ENCODE results near the gene ZSCAN10.
A peak's percentile ranks its signal among the peaks of the same experiment; 100 is the strongest.

The ZSCAN10 gene

DNA sequence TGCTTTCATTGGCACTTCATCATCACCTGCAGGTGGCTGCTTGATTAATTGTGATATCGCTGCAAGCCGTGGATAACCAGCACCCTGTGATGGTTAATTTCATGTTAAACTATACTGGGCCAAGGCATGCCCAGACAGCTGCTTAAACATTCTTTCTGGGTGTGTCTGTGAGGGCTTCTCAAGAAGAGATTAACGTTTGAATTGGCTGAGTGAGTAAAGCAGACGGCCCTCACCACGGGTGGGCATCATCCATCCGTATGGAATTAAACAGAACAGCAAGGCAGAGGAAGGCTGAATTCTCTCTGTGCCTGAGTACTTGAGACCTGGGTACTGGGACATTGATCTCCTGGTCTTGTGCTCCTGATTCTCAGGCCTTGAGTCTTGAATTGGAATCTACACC is 28.7 kb upstream of the ZSCAN10 start:
- H3K27me3 Mint-ChIP-seq = no peaks in the 10 kb centered on the region
- no peak for ATAC-seq (replicated peaks; ENCODE audit: extremely low read depth, poor library complexity, severe bottlenecking)
- H3K27ac Mint-ChIP-seq (ENCODE audit: low read depth) = no peak overlapping the region
- H3K9me3 Mint-ChIP-seq = no peaks in the 10 kb centered on the region
- peaks cover 48% of the 10 kb centered on the region for H3K4me1 Mint-ChIP-seq
- peak overlapping the region; percentile 54 for H3K4me3 Mint-ChIP-seq
- H3K36me3 Mint-ChIP-seq (ENCODE audit: insufficient read depth) = peaks cover 19% of the 10 kb centered on the region
- DNase-seq (ENCODE audit: low spot score in 2 of 2) = no peak

DNA sequence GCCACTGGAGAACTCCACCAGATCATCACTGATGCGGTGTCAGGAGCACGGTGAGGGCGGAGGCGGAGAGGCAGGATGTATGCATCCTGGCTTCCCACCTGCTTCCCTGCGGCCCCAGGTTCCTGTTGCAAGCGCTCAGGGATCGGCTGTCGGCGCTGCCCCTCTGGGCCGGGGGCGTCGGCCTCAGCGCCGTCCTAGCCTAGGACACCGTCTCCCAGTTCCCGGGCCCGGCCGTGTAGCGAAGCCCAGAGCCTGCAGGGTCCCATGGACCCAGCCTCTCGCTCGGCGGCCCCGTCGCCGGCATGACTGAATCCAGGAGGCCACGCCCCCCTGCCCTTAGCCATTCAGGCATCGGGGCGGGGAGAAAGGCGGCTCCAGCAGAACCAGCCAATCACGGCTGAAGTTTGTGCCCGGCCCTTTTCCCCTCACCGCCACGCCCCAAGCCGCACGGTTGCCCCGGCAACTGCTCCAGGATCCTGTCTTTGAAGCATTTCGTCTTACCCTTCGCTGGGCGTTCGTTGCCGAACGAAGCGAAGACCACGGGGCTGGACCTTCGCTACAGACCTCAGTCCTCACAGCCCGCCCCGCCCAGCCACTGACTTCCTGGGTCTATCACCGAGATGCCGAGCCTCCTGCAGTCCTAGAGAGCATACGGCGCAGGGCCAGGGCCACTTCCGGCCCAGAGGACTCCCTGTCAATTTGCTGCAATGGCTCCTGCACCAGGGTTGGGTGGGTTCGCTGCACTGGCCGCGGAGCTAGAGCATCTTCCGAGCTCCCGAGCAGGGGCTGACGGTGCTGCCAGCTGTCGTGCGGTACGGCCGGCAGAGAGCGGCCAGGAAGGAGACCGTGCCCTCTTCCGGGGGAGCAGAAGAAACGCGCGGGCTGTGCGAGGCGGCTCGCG is 25.1 kb upstream of the ZSCAN10 start:
- DNase-seq (ENCODE audit: low spot score in 2 of 2) (peak; percentile 91 to 93), ATAC-seq (replicated peaks; ENCODE audit: extremely low read depth, poor library complexity, severe bottlenecking) (peak; percentile 89)
- H3K36me3 Mint-ChIP-seq (ENCODE audit: insufficient read depth) = peaks cover 10% of the 10 kb centered on the region
- H3K9me3 Mint-ChIP-seq = no peaks in the 10 kb centered on the region
- H3K27me3 Mint-ChIP-seq = no peaks in the 10 kb centered on the region
- peaks cover 39% of the 10 kb centered on the region for H3K4me1 Mint-ChIP-seq
- H3K4me3 Mint-ChIP-seq = peak overlapping the region; percentile 96
- peak overlapping the region; percentile 91 for H3K27ac Mint-ChIP-seq (ENCODE audit: low read depth)

DNA sequence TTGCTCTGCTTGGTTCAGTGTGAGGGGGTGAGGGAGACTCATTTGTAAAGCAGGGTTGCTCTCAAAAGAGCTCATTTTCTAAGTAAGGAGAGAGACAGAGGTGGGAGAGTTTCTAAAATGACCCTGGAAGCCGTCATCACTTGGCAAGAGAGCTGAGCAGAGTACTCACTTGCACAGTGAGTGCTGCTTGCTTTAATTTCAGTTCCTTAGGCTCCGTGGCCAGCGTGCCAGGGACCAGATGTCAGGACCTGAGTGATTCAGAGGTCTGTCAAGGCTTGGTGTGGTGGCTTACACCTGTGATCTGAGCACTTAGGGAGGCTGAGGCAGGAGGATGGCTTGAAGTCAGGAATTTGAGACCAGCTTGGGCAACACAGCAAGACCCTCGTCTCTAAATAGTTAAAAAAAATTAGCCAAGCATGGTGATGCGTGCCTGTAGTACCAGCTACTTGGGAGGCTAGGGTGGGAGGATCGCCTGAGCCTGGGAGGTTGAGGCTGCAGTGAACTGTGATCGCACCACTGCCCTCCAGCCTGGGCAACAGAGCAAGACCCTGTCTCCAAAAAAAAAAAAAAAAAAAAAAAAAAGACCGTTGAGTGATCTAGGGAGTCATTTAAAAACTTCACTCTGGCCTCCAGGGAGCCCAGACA is 24.0 kb upstream of the ZSCAN10 start:
- no peaks in the 10 kb centered on the region for H3K9me3 Mint-ChIP-seq
- no peak for DNase-seq (ENCODE audit: low spot score in 2 of 2)
- H3K4me3 Mint-ChIP-seq = peak overlapping the region; percentile 96
- H3K27me3 Mint-ChIP-seq = no peaks in the 10 kb centered on the region
- peaks cover 27% of the 10 kb centered on the region for H3K4me1 Mint-ChIP-seq
- H3K27ac Mint-ChIP-seq (ENCODE audit: low read depth) = peak overlapping the region; percentile 91
- ATAC-seq (replicated peaks; ENCODE audit: extremely low read depth, poor library complexity, severe bottlenecking) = no peak
- H3K36me3 Mint-ChIP-seq (ENCODE audit: insufficient read depth) = peaks cover 10% of the 10 kb centered on the region

DNA sequence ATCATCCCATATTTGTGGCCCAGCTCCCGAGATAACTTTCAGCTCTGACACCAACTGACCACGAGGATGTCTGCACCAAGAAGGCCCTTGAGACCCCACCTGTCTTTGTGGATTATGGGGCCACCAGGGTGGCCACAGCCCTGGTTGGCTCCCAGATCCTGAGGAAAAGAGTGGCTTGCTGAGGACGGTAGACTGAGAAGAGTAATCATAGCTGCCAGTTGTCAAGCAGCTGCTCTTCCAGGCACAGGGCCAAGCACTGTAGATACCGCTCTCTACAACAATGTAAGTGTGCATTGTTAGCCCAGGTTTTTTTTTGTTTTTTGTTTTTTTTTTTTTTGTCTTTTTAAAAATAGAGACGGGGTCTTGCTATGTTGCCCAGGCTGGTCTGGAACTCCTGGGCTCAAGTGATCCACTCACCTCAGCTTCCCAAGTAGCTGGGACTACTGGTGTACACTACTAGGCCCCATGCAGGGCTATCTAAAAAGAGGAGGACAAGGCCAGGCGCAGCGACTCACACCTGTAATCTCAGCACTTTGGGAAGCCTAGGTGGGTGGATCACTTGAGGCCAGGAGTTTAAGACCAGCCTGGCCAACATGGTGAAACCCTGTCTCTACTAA is 22.9 kb upstream of the ZSCAN10 start:
- Mint-ChIP-seq H3K27ac (ENCODE audit: low read depth) (no peak overlapping the region), H3K4me1 (peaks cover 22% of the 10 kb centered on the region), H3K36me3 (ENCODE audit: insufficient read depth) (peaks cover 8% of the 10 kb centered on the region), H3K4me3 (no peak overlapping the region), H3K9me3 (no peaks in the 10 kb centered on the region), H3K27me3 (no peaks in the 10 kb centered on the region)
- DNase-seq (ENCODE audit: low spot score in 2 of 2) (no peak), ATAC-seq (replicated peaks; ENCODE audit: extremely low read depth, poor library complexity, severe bottlenecking) (no peak)

DNA sequence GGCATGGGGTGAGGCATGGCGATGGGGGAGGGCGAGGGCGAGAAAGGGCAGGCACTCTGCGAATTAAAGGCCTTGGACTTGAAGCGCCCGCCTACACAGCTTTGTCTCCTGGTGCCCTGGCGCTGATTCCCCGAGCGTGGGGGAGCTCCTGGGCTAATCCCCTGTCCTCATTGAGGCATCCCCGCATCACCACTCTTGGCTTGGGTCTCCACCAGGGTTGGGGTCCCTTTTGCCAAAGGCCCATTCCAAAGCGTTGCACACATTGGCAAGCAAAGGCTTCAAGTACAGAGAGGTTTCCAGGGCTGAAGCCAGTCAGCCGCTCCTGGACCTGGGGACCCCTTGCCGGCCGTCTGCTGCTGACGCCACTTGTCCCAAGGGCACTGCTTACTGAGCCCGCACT is 21.3 kb upstream of the ZSCAN10 start:
- DNase-seq (ENCODE audit: low spot score in 2 of 2) (no peak), ATAC-seq (replicated peaks; ENCODE audit: extremely low read depth, poor library complexity, severe bottlenecking) (no peak)
- H3K27ac Mint-ChIP-seq (ENCODE audit: low read depth) = no peak overlapping the region
- no peaks in the 10 kb centered on the region for H3K9me3 Mint-ChIP-seq
- no peaks in the 10 kb centered on the region for H3K27me3 Mint-ChIP-seq
- H3K4me3 Mint-ChIP-seq = no peak overlapping the region
- H3K36me3 Mint-ChIP-seq (ENCODE audit: insufficient read depth) = peaks cover 7% of the 10 kb centered on the region
- H3K4me1 Mint-ChIP-seq = peaks cover 15% of the 10 kb centered on the region

DNA sequence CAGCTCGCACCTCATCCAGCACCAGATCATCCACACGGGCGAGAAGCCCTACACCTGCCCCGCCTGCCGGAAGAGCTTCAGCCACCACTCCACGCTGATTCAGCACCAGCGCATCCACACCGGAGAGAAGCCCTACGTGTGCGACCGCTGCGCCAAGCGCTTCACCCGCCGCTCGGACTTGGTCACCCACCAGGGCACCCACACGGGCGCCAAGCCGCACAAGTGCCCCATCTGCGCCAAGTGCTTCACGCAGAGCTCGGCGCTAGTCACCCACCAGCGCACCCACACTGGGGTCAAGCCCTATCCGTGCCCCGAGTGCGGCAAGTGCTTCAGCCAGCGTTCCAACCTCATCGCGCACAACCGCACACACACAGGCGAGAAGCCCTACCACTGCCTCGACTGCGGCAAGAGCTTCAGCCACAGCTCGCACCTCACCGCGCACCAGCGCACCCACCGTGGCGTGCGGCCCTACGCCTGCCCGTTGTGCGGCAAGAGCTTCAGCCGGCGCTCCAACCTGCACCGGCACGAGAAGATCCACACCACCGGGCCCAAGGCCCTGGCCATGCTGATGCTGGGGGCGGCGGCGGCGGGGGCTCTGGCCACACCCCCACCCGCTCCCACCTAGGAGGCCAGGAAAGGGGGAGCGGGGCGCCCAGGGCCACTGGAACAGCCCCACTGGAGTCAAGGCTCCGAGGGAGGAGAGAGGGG is 20.8 kb upstream of the ZSCAN10 start:
- Mint-ChIP-seq H3K27ac (ENCODE audit: low read depth) (no peak overlapping the region), H3K36me3 (ENCODE audit: insufficient read depth) (peaks cover 7% of the 10 kb centered on the region), H3K4me1 (peaks cover 11% of the 10 kb centered on the region), H3K27me3 (no peaks in the 10 kb centered on the region), H3K9me3 (no peaks in the 10 kb centered on the region), H3K4me3 (no peak overlapping the region)
- no peak for ATAC-seq (replicated peaks; ENCODE audit: extremely low read depth, poor library complexity, severe bottlenecking)
- no peak for DNase-seq (ENCODE audit: low spot score in 2 of 2)

DNA sequence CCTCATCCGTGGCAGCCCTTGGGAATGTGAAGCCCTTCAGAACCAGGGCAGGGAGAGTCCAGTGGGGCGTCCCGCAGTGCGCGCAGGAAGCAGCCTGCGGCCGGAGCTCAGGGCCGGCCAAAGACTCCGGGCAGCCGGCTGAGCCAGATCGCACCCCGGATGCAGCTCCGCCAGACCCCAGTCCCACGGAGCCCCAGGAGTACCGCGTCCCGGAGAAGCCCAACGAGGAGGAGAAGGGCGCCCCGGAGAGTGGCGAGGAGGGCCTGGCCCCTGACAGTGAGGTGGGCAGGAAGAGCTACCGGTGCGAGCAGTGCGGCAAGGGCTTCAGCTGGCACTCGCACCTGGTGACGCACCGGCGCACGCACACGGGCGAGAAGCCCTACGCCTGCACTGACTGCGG is 20.2 kb upstream of the ZSCAN10 start:
- H3K27me3 Mint-ChIP-seq = no peaks in the 10 kb centered on the region
- H3K4me3 Mint-ChIP-seq = no peak overlapping the region
- no peak for DNase-seq (ENCODE audit: low spot score in 2 of 2)
- ATAC-seq (replicated peaks; ENCODE audit: extremely low read depth, poor library complexity, severe bottlenecking) = no peak
- H3K9me3 Mint-ChIP-seq = no peaks in the 10 kb centered on the region
- H3K4me1 Mint-ChIP-seq = peaks cover 6% of the 10 kb centered on the region
- H3K27ac Mint-ChIP-seq (ENCODE audit: low read depth) = no peak overlapping the region
- peaks cover 4% of the 10 kb centered on the region for H3K36me3 Mint-ChIP-seq (ENCODE audit: insufficient read depth)

DNA sequence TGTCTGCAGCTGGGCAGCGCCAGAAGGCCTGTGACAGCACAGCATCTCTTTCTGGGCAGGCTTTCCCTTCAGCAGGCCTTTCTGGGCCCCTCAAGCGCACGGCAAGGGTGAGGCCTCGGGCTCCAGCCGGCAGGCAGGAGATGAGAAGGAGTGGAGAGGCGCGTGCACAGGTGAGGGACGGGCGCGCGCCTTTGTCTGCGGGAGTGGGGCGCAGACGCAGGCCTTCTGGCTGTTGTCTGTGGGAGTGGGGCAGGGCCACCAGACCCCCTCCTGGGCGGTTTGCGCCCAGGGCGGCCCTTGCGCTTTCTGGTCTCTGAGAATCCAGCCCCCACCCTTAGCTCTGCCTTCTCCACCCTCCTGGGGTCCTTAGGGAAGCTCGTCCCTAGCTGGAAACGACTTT is 19.8 kb upstream of the ZSCAN10 start:
- H3K36me3 Mint-ChIP-seq (ENCODE audit: insufficient read depth) = peaks cover 3% of the 10 kb centered on the region
- DNase-seq (ENCODE audit: low spot score in 2 of 2) (no peak), ATAC-seq (replicated peaks; ENCODE audit: extremely low read depth, poor library complexity, severe bottlenecking) (no peak)
- H3K4me3 Mint-ChIP-seq = no peak overlapping the region
- H3K9me3 Mint-ChIP-seq = no peaks in the 10 kb centered on the region
- H3K27me3 Mint-ChIP-seq = no peaks in the 10 kb centered on the region
- H3K27ac Mint-ChIP-seq (ENCODE audit: low read depth) = no peak overlapping the region
- peaks cover 6% of the 10 kb centered on the region for H3K4me1 Mint-ChIP-seq

DNA sequence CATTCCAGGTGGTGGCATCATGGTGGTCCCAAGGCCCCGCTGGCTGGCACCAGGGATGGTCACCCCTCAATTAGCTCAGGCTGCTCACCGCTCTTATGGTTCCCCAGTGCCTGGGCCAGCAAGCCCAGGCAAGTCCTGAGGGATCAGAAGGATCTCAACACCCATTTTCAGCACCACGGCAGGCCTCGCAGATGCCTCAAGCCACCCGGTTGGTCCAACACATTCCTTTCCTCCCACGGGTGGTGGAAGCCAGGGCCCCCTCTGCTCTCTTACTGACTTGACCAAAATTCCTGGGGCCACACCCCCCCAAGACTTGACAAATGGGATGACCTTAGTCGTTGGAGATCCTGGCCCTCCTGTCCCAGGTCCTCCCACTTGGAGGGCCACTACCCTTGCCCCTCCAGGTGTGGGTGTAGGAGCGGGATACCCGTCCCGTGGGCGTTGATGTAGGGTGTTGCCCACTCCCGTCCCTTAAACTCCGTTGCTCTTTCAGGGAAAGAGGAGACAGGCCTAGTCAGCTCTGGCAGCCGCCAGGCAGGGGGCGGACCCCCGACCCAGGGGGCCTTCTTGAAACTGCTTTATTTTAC is 19.2 kb upstream of the ZSCAN10 start:
- H3K4me1 Mint-ChIP-seq = peaks cover under 1% of the 10 kb centered on the region
- ATAC-seq (replicated peaks; ENCODE audit: extremely low read depth, poor library complexity, severe bottlenecking) (no peak), DNase-seq (ENCODE audit: low spot score in 2 of 2) (no peak)
- no peak overlapping the region for H3K4me3 Mint-ChIP-seq
- no peak overlapping the region for H3K27ac Mint-ChIP-seq (ENCODE audit: low read depth)
- H3K27me3 Mint-ChIP-seq = no peaks in the 10 kb centered on the region
- no peaks in the 10 kb centered on the region for H3K36me3 Mint-ChIP-seq (ENCODE audit: insufficient read depth)
- H3K9me3 Mint-ChIP-seq = no peaks in the 10 kb centered on the region

DNA sequence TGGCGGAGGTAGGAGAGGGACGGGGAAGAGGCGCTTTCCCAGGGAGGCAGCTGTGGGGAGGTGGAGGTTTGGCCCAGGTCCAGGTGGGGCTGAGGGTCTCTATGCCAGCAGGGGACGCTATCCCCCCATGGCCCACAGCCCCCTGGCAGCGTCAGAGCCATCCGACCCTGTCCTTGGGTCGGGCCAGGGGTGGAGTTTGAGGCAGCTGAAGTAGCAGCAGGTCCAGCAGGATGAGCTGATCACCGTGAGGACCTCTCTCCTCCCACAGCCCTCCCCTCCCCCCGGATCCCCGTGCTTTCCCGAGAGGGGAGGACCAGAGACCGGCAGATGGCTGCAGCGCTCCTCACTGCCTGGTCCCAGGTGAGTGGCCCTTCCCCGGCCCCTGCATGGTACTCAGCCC is 16.5 kb upstream of the ZSCAN10 start:
- Mint-ChIP-seq H3K27me3 (peaks cover 9% of the 10 kb centered on the region), H3K4me3 (no peak overlapping the region), H3K9me3 (no peaks in the 10 kb centered on the region), H3K4me1 (no peaks in the 10 kb centered on the region), H3K27ac (ENCODE audit: low read depth) (no peak overlapping the region), H3K36me3 (ENCODE audit: insufficient read depth) (no peaks in the 10 kb centered on the region)
- no peak for DNase-seq (ENCODE audit: low spot score in 2 of 2)
- ATAC-seq (replicated peaks; ENCODE audit: extremely low read depth, poor library complexity, severe bottlenecking) = no peak

DNA sequence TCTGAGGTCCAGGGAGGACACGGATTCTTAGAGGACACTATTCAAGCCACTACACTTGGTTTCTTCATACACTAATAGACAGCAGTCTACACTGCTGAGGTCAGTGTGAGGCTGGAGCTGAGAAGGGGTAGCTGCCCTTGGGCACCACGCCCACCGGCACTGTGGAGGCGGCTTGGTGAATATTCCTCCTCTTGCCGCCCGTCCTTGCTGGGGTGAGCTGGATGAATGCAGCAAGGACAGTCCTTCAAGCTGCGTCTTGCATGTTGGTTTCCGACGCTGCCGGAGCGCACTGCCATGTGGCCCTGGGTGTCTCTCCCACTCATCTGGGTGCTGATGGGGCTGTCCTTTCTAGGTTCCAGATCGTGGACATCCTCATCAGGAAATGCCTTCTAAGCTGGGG is 15.9 kb upstream of the ZSCAN10 start:
- ATAC-seq (replicated peaks; ENCODE audit: extremely low read depth, poor library complexity, severe bottlenecking) (no peak), DNase-seq (ENCODE audit: low spot score in 2 of 2) (no peak)
- Mint-ChIP-seq H3K4me3 (no peak overlapping the region), H3K27ac (ENCODE audit: low read depth) (no peak overlapping the region), H3K4me1 (no peaks in the 10 kb centered on the region), H3K36me3 (ENCODE audit: insufficient read depth) (no peaks in the 10 kb centered on the region), H3K9me3 (no peaks in the 10 kb centered on the region), H3K27me3 (peaks cover 9% of the 10 kb centered on the region)

DNA sequence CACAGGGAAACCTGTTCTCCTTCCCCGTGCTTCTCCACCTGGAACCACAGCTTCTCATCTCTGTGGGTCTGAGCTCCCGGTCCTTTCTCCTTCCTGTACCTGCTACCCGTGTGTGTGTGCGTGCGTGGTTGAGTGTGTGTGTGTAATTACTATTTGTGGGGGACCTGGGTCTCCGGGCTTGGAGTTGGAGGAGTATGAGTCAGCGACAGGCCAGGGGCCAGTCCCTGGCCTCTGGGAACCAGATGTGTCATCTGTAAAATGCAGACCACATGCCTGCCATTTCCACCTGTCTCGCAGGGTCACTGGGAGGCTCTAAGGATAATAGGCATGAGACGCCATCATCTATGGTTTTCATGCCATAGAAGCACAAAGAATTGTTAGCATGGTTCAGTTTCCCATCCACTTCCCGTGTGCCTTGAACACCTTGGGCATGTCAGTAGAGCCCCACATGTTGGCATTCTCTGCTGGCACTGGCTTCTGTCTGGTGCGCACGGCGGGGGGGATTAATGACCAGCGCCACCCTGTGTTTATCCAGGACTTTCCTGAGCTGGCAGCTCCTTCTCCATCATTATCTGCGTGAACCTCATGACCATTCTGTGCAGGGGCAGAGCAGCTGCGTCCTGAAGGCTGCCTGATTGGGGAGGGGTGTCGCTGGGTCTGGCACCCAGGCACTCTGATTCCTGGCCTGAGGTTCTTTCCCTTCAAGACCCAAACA is 14.8 kb upstream of the ZSCAN10 start:
- Mint-ChIP-seq H3K4me1 (no peaks in the 10 kb centered on the region), H3K9me3 (no peaks in the 10 kb centered on the region), H3K4me3 (no peak overlapping the region), H3K27ac (ENCODE audit: low read depth) (no peak overlapping the region), H3K36me3 (ENCODE audit: insufficient read depth) (no peaks in the 10 kb centered on the region), H3K27me3 (peaks cover 9% of the 10 kb centered on the region)
- DNase-seq (ENCODE audit: low spot score in 2 of 2) (no peak), ATAC-seq (replicated peaks; ENCODE audit: extremely low read depth, poor library complexity, severe bottlenecking) (no peak)
